GM19240 (cell line): ENCODE measurements around the gene FAM89B.

Source experiments
- DNase-seq: peaks from one replicate; pipeline ENCODE4 v3.0.0; 2011; ENCODE audit warnings: low spot score; ENCODE audit not compliant: insufficient read length

The FAM89B gene

DNA sequence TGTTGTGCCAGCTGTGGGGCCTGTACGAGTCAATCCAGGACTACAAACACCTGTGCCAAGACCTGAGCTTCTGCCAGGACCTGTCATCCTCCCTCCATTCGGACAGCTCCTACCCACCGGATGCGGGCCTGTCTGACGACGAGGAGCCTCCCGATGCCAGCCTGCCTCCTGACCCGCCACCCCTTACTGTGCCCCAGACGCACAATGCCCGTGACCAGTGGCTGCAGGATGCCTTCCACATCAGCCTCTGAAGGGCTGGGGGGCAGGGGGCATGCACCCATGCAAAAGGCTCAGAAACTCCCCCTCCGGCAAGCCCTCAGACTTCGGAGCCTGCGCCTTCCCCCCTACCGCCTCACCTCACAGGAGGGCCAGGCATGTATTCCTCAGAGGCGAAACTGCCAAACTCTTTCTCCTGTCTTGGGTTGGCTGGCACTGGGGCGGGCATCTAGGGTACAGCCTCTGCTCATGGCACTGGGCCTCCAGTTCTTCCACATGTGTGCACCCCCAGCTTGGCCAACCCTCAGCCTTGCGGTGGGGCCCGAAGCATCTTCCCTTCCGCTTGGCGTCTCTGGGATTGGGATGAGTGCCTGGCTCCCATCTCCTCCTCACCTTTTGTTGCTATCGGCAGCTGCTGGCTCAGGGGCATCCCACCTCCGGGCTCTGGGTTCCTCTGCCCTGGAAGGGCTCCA, 1.2 kb downstream of the FAM89B start:
- no peak for DNase-seq

DNA sequence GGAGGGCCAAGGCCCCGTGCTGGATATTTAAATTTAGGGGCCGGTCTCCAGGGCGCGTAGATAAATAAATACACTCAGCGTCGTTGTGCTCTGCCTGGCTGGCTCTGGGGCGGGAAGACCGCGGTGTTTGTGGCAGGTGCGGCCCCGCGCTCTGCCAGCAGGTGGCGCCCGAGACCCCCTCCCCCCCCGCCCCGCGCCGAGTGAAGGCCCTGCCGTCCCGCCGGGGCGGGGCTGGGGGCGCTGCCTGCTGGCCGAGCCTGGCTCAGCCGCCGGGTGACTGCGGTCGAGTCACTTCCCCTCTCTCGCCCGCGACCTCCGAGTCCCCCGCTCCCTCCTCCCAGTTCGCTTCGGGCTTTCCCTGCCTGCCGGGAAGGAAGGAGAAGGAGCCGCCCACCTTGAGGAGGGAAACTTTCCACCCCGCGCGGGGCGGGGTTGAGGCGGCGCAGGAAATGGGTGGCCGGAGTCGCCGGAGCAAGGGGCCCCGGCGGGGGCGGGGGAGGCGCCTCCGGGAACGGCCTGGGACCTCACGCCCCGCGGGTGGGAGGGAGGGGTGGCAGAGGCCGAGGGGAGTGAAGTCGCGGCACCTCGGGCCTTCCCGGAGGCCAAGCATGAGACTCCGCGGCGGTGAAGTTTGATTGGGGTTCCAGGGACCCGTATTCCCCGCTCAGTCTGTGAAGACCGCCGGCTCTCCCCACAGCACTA, 1.9 kb downstream of the FAM89B start:
- peak; percentile 98 for DNase-seq

DNA sequence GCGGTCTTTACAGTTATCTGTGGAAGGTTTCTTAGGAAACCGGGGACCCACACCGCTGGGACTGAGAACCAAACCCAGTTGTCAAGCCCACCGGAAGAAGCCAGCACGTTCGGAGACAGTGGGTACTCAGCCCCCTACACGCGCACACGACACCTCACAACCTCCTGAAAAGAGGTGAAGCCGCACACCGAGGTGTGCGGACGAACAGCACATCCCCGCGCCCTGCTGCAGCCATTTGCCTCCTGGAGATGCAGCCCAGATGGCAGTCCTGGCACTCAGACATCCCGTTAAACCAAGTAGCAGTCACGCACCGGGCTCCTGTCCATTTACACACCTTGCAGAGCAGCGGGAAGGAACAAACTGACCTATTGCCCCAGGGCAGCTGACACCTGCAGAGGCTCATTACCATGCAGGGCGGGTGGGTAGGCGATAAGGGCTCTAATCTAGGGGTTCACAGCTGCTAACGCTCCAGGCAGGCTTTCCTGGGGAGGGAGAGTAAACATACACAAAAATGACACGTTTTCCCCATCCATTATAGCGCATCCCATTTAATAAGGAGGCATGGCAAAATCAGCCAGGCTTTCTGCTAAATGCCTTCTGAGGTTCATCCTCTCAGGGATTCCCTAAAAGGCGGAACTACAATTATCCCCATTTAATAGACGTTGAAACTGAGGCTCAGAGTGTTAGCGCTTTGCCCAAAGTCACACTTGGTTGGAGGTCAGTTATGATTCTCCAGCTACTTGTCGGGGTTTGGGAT, 2.7 kb downstream of the FAM89B start:
- DNase-seq, result no peak

DNA sequence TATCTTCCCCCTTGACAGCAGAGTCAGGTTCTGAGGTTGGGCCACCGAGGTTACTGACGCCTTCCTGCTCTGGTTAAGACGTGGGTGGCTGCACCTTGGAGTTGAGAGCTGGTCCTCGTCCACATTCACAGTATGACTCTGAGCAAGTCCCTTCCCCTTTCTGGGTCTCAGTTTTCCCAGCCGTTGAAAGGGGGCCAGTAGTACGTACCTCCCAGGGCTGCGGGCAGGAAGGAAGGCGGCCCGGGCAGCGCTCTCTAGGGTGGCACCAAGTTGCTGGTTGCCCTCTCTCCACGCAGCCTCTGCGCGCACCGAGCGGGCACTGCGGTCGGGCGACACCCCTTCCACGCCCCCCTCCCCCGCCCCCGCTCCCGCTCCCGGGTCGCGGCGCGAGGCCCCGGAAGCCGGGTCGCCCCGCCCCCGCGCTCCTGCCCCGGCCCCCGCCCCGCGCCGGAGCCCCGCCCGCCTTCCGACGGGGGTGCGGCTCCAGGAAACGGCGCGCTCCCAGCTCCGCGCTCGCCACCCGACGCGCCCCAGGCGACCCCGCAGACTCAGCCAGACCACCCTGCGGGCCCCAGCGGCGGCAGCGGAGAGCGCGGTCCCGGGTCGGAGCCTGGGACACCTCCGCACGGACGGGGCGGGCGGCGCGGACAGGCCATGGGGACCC, 3.4 kb downstream of the FAM89B start, which contains the start of gene EHBP1L1:
TSS of gene EHBP1L1 (plus strand) at position 486 of the 664 bp plus-strand sequence. CDS start 250 bp downstream, outside the sequence.
- peak; percentile 86 for DNase-seq

DNA sequence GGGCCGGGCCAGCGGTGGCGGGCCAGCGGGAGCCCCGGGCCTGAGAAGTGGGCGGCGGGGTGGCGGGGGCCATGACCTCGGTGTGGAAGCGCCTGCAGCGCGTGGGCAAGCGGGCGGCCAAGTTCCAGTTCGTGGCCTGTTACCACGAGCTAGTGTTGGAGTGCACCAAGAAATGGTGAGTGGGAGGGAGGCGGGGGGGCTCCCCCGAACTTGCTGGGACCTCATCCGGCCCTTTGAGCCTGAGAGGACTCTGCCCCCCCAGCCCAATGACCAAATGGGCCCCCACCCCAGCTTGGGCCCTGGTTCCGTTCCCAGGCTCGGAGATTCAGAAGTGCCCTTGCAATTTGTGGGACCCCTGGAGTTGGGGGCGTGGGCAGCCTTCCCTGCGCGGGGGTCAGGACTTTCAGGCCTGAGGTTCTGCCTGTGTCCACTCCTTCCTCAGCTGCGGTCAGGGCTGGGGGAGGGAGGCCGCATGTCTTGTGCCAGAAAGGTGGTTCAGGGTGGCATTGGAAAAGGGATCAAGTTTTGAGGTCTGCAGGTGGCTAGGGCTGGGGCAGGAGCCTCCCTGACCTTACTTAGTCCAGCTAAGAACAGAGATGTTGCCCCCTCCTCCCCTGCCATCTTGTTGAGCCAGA, 4.0 kb downstream of the FAM89B start:
- no peak for DNase-seq

DNA sequence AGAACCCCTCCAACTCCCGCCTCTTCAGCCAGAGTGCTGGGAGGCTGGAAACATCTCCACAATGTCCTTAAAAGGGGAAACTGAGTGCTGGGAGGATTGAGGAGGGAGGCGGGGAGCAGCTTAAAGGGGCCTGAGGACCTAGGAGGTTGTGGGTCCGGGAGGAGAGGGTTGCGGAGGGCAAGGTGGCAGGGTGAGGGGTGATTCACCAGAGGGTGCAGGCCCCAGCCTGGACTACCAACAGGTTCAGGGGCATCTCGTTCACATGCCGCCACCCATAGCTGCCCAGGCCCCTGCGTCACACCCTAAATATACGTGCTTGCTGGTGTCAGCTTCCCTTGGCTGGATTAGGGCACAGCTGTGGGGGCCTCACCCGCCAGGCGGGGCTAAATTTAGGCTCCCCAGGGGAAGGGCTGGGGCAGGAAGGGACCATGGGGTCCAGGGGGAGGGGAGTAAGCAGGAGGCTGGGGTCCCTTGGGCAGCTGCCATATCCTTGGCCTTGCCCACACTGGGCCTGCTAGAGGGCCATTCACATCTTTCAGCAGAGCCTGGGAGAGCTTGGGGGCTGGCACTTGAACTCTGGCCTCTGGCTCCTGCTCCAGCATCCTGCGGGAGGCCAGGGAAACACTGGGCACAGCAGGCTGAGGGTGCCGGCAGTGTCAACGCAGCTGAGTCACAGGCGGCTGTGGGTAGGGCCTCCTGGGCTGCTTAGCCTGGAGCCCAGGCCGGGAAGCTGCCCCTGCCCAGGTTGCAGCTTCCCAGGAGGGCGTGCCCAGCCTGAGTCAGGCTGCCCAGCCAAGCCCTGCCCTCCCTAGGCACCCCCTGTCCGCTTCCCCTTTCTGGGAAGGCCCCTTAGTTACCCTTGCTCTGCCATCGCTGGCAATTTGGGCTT, 4.8 kb downstream of the FAM89B start:
- DNase-seq, result no peak

DNA sequence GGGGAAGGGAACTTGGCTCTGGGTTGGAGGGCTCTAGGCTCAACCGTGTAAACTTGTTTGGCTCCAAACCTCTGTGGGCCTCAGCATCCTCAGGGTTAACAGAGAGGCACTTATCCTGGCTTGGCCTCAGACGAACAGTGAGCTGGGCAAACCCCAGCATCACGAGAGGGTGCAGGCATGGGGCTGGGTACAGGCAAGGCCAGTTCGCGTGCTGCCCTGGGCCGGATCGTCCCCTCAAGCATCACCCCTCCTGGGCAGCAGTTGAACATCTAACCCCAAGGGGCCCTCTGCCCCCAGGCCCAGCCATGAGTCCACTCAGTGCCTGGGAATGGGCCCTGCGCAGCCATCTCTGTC, 5.4 kb downstream of the FAM89B start:
- DNase-seq, result no peak

DNA sequence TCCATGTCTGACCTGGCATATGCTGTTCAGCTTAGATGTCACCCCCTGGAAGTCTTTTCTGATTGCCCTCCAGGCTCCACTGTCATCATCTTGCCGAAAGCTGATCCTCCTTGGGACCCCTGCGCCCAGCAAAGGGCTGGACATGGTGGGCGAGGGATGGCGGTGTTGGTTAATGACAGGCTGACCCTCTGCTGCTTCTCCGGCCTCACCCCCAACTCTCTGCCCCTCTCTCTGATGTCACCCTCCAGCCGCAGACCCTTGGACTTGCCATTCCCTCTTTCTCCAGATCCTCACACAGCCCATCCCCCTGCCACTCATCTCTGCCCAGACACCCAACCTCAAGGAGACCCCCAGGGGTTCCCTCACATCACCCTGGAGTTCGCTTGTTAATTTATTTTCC, 5.8 kb downstream of the FAM89B start:
- DNase-seq, result no peak

DNA sequence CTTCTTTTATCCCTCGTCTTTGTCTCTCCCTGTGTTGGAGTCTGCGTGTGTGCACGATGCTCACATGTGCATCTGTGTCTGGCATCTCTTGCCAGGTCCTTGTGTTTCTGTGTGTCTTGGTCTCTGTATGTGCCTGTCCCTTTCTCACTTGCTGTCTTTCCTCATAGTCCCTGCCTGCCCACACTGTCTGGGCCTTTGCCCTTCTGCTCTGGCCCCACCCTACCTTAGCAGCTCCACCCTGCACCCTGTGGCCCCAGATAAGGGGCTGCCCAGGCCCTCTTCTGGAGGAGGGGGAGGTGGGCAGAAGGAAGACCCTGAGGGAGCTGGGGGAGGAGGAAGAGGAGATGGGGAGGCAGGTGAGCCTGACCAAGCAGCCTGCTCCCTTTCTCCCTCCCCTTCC, 6.3 kb downstream of the FAM89B start:
- DNase-seq, result no peak

DNA sequence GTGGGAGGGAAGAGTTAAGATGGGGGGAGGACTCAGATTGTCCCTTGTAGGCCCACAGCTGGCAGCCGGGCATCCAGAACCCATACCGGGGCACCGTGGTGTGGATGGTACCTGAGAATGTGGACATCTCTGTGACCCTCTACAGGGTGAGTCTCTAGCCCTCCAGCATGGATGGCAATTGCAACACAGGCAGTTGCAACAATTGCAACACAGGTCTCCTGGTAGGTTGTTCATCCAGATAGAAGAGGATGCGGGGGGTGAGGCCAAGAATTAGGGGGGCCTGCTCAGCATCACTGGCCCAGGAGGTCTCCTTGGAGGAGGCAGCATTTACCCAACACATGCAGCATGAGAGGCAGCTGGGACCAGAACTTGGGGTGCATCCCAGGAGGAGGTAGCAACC, 7.0 kb downstream of the FAM89B start:
- no peak for DNase-seq

DNA sequence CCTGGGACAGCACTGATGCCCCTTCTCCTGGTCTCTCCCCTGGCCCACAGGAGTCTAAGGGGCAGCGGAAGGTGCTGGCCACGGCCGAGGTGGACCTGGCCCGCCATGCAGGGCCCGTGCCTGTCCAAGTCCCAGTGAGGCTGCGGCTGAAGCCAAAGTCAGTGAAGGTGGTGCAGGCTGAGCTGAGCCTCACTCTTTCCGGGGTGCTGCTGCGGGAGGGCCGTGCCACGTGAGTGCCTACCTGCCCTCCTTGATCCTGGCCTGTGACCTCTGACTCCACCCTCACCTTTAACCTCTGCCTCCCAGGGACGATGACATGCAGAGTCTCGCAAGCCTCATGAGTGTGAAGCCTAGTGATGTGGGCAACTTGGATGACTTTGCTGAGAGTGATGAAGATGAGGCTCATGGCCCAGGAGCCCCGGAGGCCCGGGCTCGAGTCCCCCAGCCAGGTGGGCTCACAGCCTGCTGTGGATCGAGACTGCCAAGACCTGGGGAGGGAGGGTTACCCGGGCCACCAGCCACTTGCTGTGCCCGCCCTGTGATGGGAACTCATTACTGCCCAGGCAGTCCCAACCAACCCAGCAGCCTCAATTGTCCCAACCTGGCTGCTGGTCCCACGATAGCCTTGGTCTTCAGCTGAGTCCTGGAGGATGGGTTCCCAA, 7.8 kb downstream of the FAM89B start:
- no peak for DNase-seq

DNA sequence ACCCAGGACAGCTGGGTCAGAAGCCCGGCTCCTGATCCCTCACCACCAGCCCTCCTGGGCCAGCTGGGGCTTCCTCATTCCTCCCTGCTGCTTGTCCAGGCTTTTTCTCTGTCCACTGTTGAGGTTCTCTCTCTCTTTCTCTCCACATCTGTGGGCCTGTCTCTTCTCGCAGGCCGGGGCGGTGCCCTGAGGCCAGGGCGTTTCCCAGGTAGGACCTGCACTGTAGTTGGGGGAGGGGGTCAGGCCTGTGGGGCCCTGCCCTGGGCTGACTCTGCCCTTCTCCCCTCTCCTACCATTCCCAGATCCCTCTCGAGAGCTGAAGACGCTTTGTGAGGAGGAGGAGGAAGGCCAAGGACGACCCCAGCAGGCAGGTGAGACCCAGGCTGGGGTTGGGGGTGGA, 8.4 kb downstream of the FAM89B start:
- DNase-seq, result no peak

DNA sequence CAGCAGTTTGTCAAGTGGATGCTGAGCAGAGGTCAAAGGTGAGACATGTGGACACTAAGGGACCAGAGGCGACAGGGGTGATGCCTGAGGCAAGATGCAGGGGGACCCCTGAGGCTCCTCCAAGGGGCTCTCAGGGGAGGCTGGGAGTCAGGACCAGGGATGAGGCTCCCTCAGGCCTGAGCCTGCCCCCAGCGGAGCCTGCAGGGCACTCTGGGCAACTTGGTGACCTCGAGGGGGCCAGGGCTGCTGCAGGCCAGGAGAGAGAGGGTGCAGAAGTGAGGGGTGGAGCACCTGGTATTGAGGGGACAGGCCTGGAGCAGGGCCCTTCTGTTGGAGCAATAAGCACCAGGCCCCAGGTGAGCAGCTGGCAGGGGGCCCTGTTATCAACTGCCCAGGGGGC, 9.6 kb downstream of the FAM89B start:
- DNase-seq, result no peak

DNA sequence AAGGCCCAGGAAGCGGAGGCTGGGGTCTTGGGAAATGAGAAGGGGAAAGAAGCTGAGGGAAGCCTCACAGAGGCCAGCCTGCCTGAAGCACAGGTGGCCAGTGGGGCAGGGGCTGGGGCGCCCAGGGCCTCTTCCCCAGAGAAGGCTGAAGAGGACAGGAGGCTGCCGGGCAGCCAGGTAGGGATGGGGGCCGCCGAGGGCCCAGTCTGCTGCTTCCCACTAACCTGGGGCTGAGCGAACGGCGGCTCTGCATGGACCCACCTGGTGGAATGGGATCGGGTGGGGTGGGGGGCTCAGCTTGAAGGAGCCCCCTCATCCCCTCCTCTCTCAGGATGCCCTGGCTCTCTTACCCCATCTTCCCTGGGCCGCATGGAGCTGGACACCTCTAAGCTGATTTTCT, 11.3 kb downstream of the FAM89B start:
- no peak for DNase-seq

DNA sequence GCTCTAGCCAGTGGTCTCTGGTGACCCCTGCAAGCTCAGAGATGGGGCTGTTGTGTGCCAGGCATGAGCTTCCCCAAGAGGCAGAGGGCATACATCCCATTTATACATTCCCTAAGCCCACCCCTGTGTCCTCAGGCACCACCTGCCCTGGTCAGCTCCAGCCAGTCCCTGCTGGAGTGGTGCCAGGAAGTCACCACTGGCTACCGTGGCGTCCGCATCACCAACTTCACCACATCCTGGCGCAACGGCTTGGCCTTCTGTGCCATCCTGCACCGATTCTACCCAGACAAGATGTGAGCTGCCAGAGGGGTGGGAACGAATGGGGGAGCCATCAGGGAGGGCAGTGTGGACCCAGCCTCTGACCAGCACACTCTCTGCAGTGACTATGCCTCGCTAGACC, 11.8 kb downstream of the FAM89B start:
- DNase-seq, result no peak

DNA sequence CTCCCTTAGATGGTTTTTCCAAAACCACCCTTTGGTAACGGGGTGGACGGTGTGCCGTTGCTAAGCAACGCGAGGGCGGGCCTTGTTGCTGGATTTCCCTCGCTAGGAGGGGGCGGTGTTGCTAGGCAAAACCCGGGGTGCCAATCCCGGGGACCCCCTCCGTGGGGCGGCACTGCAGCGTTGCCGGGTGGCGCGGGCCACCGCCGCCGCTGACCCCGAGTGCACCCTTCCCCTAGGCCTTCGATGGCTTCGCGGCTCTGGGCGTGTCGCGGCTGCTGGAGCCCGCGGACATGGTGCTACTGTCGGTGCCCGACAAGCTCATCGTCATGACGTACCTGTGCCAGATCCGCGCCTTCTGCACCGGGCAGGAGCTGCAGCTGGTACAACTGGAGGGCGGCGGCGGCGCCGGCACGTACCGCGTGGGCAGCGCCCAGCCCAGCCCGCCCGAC, 12.4 kb downstream of the FAM89B start:
- no peak for DNase-seq

DNA sequence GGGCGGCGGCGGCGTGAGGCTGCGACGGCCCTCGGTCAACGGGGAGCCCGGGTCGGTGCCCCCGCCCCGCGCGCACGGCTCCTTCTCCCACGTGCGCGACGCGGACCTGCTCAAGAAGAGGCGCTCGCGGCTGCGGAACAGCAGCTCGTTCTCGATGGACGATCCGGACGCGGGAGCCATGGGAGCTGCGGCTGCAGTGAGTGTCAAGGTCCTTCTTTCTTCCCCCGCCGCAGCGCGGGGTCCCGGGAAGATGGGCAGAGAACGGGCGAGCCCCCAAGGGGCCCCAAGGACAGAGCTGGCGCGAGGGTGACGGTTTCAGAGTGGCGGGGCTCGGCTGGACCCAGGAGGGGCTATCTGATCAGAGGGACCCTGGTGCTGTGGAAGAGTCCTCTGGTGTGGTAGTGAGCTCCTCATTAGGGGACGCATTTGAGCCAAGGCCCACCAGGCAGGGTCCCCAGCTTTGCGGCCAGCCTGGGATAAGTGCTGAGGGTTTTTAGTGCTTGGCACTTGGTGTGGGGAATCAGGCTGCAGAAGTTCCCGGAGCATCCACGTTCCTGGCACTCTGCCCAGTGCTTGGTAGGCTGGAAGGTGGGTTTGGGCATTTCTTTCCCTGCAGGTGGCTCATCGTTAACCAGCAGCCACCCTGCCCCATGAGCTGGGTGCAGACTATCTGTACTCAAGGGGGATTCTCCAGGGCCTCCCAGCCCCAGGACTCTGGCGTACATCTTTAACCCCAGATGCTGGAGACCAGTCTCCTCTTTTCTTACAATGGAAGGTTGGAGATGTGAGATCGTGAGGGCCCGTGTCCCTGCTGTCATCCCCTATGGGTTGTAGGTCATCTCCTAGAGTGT, 13.3 kb downstream of the FAM89B start:
- DNase-seq, result no peak

DNA sequence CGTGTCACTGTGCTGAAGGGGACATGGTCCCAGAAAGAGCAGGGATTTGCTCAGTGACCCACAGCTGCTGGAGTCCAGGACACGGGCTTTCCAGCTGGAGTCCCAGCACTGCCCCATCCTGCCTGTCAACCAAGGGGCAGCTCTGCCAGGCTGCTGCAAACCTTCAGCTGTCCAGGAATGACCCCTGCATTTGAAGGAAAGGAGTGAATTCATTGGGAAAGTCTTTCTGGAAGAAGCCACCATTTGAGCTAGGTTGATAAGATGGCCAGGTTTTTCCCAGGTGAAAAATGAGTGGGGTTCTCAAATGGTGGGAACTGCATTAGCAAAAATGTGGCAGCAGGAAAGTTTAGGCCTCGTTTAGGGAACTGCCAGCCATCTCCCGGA, 13.9 kb downstream of the FAM89B start:
- DNase-seq, result no peak

DNA sequence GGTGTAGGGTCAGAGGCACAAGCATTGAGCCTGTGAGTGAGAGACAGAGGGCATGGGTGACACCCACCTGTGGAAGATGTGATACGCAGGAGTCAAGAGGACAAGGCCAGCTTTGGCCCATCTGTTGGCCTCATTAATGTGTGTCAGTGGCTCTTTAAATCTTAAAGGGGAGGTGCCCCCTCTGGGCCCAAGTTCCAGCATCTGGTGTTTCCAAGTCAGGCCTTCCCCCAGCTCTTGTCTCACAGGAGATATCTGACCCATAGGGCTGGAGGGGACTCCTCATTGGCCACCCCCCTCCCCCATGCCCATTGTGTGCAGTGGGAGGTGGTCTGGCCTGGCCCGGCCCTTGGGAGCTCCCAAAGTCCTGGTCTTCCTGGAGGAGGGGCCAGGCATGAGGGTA, 14.3 kb downstream of the FAM89B start:
- no peak for DNase-seq
